ENCODE data around the gene TOLLIP.

DNA sequence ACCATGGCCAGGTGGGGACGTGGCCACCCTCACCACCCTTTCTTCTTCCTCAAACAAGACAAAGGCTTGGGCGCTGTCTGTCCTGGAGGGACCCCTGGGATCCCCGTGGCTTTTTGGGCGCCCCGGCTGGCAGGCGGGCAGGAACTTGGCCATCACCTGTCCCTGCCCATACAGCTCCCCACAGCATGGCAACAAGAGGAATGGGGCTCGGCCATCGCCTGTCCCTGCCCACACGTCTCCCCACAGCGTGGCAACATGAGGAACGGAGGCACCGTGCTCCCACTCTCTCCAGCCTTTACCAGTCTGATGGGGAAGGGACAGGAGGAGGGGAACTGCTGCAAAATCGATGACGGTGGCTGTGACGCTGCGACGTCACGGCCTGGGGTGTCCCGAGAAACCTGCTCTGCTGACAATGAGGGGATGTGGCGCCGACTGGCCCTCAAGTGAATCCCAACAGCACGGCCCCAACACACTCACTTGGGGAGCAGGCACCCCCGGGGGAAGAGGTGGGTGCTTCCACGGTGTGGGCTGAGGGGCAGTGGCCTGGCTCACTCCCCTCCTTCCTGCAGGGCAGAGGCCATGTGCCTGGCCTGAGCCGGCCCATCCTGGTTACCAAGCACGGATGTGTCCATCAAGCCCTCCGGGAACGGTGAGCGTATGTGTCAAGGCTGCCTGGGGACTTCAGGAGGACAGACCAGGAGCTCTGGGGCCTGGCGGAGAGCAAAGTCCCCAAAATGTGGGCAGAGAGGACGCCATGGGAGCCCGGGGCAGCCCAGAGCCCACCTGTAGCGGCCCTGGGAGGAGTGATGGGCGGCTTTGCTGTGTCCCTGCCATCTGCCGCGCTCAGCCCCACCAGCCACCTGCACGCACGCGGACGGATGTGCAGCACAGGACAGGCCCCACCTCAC, 30.4 kb downstream of the TOLLIP start:
- TF ChIP-seq POLR2A (IDR thresholded peaks at IDR 0.05; ENCODE audit: low read length) (no peak), RFX5 (IDR thresholded peaks at IDR 0.05) (no peak), HOXB5 (CRISPR knock-in tag; IDR thresholded peaks at IDR 0.05) (no peak), CTCF (IDR thresholded peaks at IDR 0.05) (no peak)

Data from A549 (cell line).